Measurements from ENCODE around the gene FHOD3.

DNA sequence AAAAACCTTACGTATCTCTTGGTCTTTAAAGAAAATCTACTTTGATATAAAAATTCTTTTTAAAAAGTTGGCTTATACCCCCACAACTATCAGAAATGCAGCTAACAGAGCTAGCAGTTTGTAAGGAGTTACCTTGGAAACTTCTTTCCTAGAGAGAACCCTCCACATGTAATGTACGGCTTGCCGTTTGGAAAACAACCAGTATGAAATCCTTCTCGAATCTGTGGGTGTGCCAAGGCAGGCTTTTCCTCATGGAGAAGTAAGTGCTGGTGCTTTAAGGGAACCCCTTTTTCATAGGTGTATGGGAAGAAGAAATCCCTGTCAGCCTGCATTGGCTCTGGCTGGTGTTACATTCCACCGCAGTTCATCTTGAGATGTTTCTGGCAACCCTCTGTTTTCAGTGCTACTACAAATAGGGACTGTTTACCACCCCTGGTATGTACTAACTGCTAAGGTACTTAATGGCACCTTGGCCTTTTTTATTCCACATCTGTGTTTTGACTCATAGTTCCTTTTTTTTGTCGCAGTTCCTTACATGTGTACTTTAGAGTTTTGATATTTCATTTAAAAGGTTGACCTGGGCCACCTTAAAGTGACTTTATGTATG lies 248.4 kb downstream of the FHOD3 start:
- TF ChIP-seq, protein P1, sequence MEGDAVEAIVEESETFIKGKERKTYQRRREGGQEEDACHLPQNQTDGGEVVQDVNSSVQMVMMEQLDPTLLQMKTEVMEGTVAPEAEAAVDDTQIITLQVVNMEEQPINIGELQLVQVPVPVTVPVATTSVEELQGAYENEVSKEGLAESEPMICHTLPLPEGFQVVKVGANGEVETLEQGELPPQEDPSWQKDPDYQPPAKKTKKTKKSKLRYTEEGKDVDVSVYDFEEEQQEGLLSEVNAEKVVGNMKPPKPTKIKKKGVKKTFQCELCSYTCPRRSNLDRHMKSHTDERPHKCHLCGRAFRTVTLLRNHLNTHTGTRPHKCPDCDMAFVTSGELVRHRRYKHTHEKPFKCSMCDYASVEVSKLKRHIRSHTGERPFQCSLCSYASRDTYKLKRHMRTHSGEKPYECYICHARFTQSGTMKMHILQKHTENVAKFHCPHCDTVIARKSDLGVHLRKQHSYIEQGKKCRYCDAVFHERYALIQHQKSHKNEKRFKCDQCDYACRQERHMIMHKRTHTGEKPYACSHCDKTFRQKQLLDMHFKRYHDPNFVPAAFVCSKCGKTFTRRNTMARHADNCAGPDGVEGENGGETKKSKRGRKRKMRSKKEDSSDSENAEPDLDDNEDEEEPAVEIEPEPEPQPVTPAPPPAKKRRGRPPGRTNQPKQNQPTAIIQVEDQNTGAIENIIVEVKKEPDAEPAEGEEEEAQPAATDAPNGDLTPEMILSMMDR (IDR thresholded peaks at IDR 0.05), result no peak
- TF ChIP-seq POLR2A (IDR thresholded peaks at IDR 0.05), result no peak

Data from uterus (tissue), 2 donors.